Neuron (in vitro differentiated cells): ENCODE measurements around the gene TOP3A.

Experiments
- H2AFZ ChIP-seq: one replicate; pipeline ENCODE4 v1.6.1; 2013; ENCODE audit warnings: low read depth, mild to moderate bottlenecking, inconsistent platforms, low read length, moderate library complexity
- H3K27me3 ChIP-seq: one replicate; pipeline ENCODE4 v1.6.1; 2013; ENCODE audit warnings: low read length; ENCODE audit not compliant: insufficient read depth
- H3K36me3 ChIP-seq: one replicate; pipeline ENCODE4 v1.6.1; 2013; ENCODE audit warnings: low read length; ENCODE audit not compliant: insufficient read depth
- H3K4me1 ChIP-seq: one replicate; pipeline ENCODE4 v1.6.1; 2013; ENCODE audit warnings: low read length; ENCODE audit not compliant: insufficient read depth
- H3K4me3 ChIP-seq: 2 replicates; pipeline ENCODE4 v1.5.1; 2013; ENCODE audit warnings: mild to moderate bottlenecking, low read length, moderate library complexity
- H3K9me3 ChIP-seq: one replicate; pipeline ENCODE4 v1.6.1; 2013; ENCODE audit warnings: low read length

The TOP3A gene

GRCh38 chr17:18225642-18226283 is 89.0 kb downstream of the TOP3A start:
- H3K27me3 ChIP-seq: no peaks in the 10 kb centered on the region
- no peaks in the 10 kb centered on the region for H3K36me3 ChIP-seq
- H3K4me1 ChIP-seq: peaks cover 49% of the 10 kb centered on the region
- H3K4me3 ChIP-seq: peak overlapping the region; percentile 86
- no peak overlapping the region for H2AFZ ChIP-seq
- H3K9me3 ChIP-seq: no peaks in the 10 kb centered on the region

DNA sequence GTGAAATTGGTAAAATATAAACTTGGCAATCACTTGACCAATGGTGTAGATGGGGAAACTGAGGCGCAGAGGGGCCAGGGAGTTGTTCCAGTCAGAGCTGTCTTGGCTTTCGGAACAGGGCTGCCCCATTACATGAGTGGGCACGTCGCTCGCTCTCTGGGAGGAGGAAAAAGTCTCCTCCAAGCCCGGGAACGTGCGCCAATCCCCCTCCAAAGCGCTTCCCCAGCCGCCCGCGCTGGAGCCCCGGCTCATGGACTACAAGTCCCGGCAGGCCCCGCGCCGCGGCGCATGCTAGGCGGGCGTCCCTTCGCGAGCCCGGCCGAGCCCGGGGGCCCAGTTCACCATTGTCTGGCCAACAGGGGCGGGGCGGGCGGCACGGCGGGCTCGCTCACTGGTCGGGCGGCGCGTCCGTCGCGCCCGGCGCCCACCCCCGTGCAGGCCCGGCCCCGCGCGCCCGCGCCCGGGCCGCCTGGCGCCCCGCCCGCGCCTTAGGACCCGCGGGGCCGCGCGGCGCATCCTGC is 89.6 kb downstream of the TOP3A start, which contains the start of gene LLGL1:
Gene LLGL1 (plus strand): TSS at position 515 of the 521 bp plus-strand sequence. CDS start 48 bp downstream, outside the sequence.
- H3K36me3 ChIP-seq: no peaks in the 10 kb centered on the region
- H3K4me1 ChIP-seq: peaks cover 43% of the 10 kb centered on the region
- peak within 1 kb of the TSS; percentile 30 for H2AFZ ChIP-seq
- H3K4me3 ChIP-seq: peak within 1 kb of the TSS; percentile 86
- H3K9me3 ChIP-seq: no peaks in the 10 kb centered on the region
- no peaks in the 10 kb centered on the region for H3K27me3 ChIP-seq

GRCh38 chr17:18224387-18225120 is 90.2 kb downstream of the TOP3A start:
- peaks cover 37% of the 10 kb centered on the region for H3K4me1 ChIP-seq
- H3K4me3 ChIP-seq: peak overlapping the region; percentile 64
- H2AFZ ChIP-seq: peak overlapping the region; percentile 30
- H3K27me3 ChIP-seq: no peaks in the 10 kb centered on the region
- H3K9me3 ChIP-seq: no peaks in the 10 kb centered on the region
- no peaks in the 10 kb centered on the region for H3K36me3 ChIP-seq

- Histone ChIP-seq H3K27me3 (no peaks in the 10 kb centered on the region), H2AFZ (peak overlapping the region; percentile 30), H3K36me3 (no peaks in the 10 kb centered on the region), H3K4me3 (peak overlapping the region; percentile 64), H3K4me1 (peaks cover 31% of the 10 kb centered on the region), H3K9me3 (no peaks in the 10 kb centered on the region)
These were observed 90.8 kb downstream of the TOP3A start for GRCh38 chr17:18224053-18224386.
